ENCODE results near the gene POLG2.

- no peak for TF ChIP-seq MYBL2 (CRISPR knock-in tag; IDR thresholded peaks at IDR 0.05)
- TF ChIP-seq ESRRA (CRISPR knock-in tag; IDR thresholded peaks at IDR 0.05; ENCODE audit: borderline replicate concordance) = no peak
- no peak for TF ChIP-seq PRDM15 (CRISPR knock-in tag; IDR thresholded peaks at IDR 0.05)
- TF ChIP-seq CTCF (IDR thresholded peaks at IDR 0.05) = no peak
- no peak for TF ChIP-seq ATF2 (CRISPR knock-in tag; IDR thresholded peaks at IDR 0.05; ENCODE audit: borderline replicate concordance, low read depth)
- TF ChIP-seq USF1 (CRISPR knock-in tag; IDR thresholded peaks at IDR 0.05) = no peak
- no peak for TF ChIP-seq ZNF232 (CRISPR knock-in tag; IDR thresholded peaks at IDR 0.05)
- no peak for TF ChIP-seq CBFB (CRISPR knock-in tag; IDR thresholded peaks at IDR 0.05; ENCODE audit: low read depth)
- TF ChIP-seq ZNF425 (CRISPR knock-in tag; conservative IDR thresholded peaks at IDR 0.05) = no peak
- no peak for TF ChIP-seq TEAD4 (CRISPR knock-in tag; IDR thresholded peaks at IDR 0.05)
- TF ChIP-seq ATF3 (CRISPR knock-in tag; conservative IDR thresholded peaks at IDR 0.05) = no peak
- TF ChIP-seq MXD4 (CRISPR knock-in tag; IDR thresholded peaks at IDR 0.05; ENCODE audit: borderline replicate concordance) = no peak
Measured at GRCh38 chr17:64477849-64478248, 19.0 kb downstream of the POLG2 start.
